Vagina (tissue), 2 donors: ENCODE data around the gene ZFTA. TPM values are rescaled to one million over a fixed set of nuclear protein-coding genes. Genes with fewer than 3 reads are reported as not detected.

ENCODE experiments used
- DNase-seq, 2 donors: peaks; one replicate each; pipeline ENCODE4 v3.0.0-alpha.2; 2017; ENCODE audit errors: extremely low spot score in 2 of 2
- H3K27ac ChIP-seq: fragments of 200-600 bp; sonication (generic); one replicate; pipeline ENCODE4 v1.5.1; 2019
- H3K27me3 ChIP-seq: fragments of 200-600 bp; sonication (generic); one replicate; pipeline ENCODE4 v1.5.1; 2019
- H3K36me3 ChIP-seq, 2 donors: fragments of 200-600 bp; sonication (generic); one replicate each; pipeline ENCODE4 v1.5.1; 2017 to 2019
- H3K4me1 ChIP-seq: fragments of 200-600 bp; sonication (generic); one replicate; pipeline ENCODE4 v1.5.1; 2019
- H3K4me3 ChIP-seq, 2 donors: fragments of 200-600 bp; sonication (generic); 1 replicate in 1 of 2; 2 replicates in 1 of 2; pipeline ENCODE4 v1.5.1; 2016 to 2019
- H3K9me3 ChIP-seq: fragments of 200-600 bp; sonication (generic); one replicate; pipeline ENCODE4 v1.5.1; 2019
- CTCF ChIP-seq, 3 experiments: fragments of 450-650 bp in 2 of 3; fragments of 200-600 bp in 1 of 3; sonication (generic) in 1 of 3; IDR thresholded peaks; one replicate each; pipeline ENCODE4 v1.5.1; 2017 to 2019; ENCODE audit warnings: antibody characterized with exemption in 3 of 3, mild to moderate bottlenecking in 2 of 3, moderate library complexity in 2 of 3
- POLR2A ChIP-seq, 2 donors: fragments of 450-650 bp; IDR thresholded peaks; one replicate each; pipeline ENCODE4 v1.6.1; 2017; ENCODE audit warnings: antibody characterized with exemption in 2 of 2, mild to moderate bottlenecking in 2 of 2, moderate library complexity in 2 of 2
- POLR2AphosphoS5 ChIP-seq, 2 donors: sonication (generic); formaldehyde crosslinking; IDR thresholded peaks; one replicate each; pipeline ENCODE4 v1.9.0; 2017; ENCODE audit warnings: antibody characterized with exemption in 2 of 2, mild to moderate bottlenecking in 2 of 2, low read depth in 1 of 2; ENCODE audit not compliant: insufficient read depth in 1 of 2
- intact Hi-C: fragments of 100-400 bp; cut with DNase I; formaldehyde crosslinking; loops from one replicate; pipeline ENCODE4 v1.15.1; 2023
- total RNA-seq: library from RNA; depleted of rRNA; stranded (reverse); fragments of >200 nt; gene quantifications from one replicate; pipeline ENCODE4 v1.2.3, GENCODE V29; 2016

The ZFTA gene
- total RNA-seq, 1 donor from 2014 or later, result 13.0 TPM

GRCh38 chr11:63791495-63792167, 23.1 kb upstream of the ZFTA start:
- TF ChIP-seq CTCF (IDR thresholded peaks at IDR 0.05), result no peak
- TF ChIP-seq POLR2A (IDR thresholded peaks at IDR 0.05), result no peak
- no peak for TF ChIP-seq POLR2AphosphoS5 (IDR thresholded peaks at IDR 0.05; ENCODE audit: insufficient read depth in 1 of 2, low read depth in 1 of 2)
- Histone ChIP-seq H3K27ac (no peak overlapping the region), H3K36me3 (no peaks in the 10 kb centered on the region), H3K27me3 (no peaks in the 10 kb centered on the region), H3K4me1 (no peaks in the 10 kb centered on the region), H3K4me3 (no peak overlapping the region), H3K9me3 (peaks cover 7% of the 10 kb centered on the region)
- intact Hi-C loops, result no loop called here
- no peak for DNase-seq

GRCh38 chr11:63785823-63786222, 17.2 kb upstream of the ZFTA start:
- Histone ChIP-seq H3K4me3 (no peak overlapping the region), H3K27ac (no peak overlapping the region), H3K36me3 (no peaks in the 10 kb centered on the region), H3K4me1 (no peaks in the 10 kb centered on the region), H3K9me3 (no peaks in the 10 kb centered on the region), H3K27me3 (no peaks in the 10 kb centered on the region)
- intact Hi-C loops, result no loop called here
- no peak for DNase-seq
- TF ChIP-seq POLR2AphosphoS5 (IDR thresholded peaks at IDR 0.05; ENCODE audit: insufficient read depth in 1 of 2, low read depth in 1 of 2) (no peak), POLR2A (IDR thresholded peaks at IDR 0.05) (no peak), CTCF (IDR thresholded peaks at IDR 0.05) (no peak)

- no peak overlapping the region for H3K27ac ChIP-seq
- intact Hi-C loops, result no loop called here
- TF ChIP-seq POLR2A (IDR thresholded peaks at IDR 0.05) (no peak), POLR2AphosphoS5 (IDR thresholded peaks at IDR 0.05; ENCODE audit: insufficient read depth in 1 of 2, low read depth in 1 of 2) (no peak), CTCF (IDR thresholded peaks at IDR 0.05) (no peak)
- no peak for DNase-seq
- H3K9me3 ChIP-seq, result no peaks in the 10 kb centered on the region
- no peaks in the 10 kb centered on the region for H3K4me1 ChIP-seq
- no peak overlapping the region for H3K4me3 ChIP-seq
- H3K27me3 ChIP-seq, result no peaks in the 10 kb centered on the region
- H3K36me3 ChIP-seq, result no peaks in the 10 kb centered on the region
Measured at GRCh38 chr11:63783925-63784592, 15.5 kb upstream of the ZFTA start.

GRCh38 chr11:63782749-63783148, 14.2 kb upstream of the ZFTA start:
- intact Hi-C loops, result no loop called here
- H3K27ac ChIP-seq, result no peak overlapping the region
- no peak for DNase-seq
- no peak overlapping the region for H3K4me3 ChIP-seq
- TF ChIP-seq POLR2AphosphoS5 (IDR thresholded peaks at IDR 0.05; ENCODE audit: insufficient read depth in 1 of 2, low read depth in 1 of 2), result no peak
- no peak for TF ChIP-seq CTCF (IDR thresholded peaks at IDR 0.05)
- TF ChIP-seq POLR2A (IDR thresholded peaks at IDR 0.05), result no peak
- H3K36me3 ChIP-seq, result no peaks in the 10 kb centered on the region
- no peaks in the 10 kb centered on the region for H3K27me3 ChIP-seq
- H3K4me1 ChIP-seq, result no peaks in the 10 kb centered on the region
- H3K9me3 ChIP-seq, result no peaks in the 10 kb centered on the region

GRCh38 chr11:63779039-63779438, 10.5 kb upstream of the ZFTA start:
- Histone ChIP-seq H3K4me3 (no peak overlapping the region), H3K27me3 (no peaks in the 10 kb centered on the region), H3K27ac (no peak overlapping the region), H3K4me1 (no peaks in the 10 kb centered on the region), H3K36me3 (no peaks in the 10 kb centered on the region), H3K9me3 (no peaks in the 10 kb centered on the region)
- intact Hi-C loops, result no loop called here
- DNase-seq, result no peak
- TF ChIP-seq POLR2AphosphoS5 (IDR thresholded peaks at IDR 0.05; ENCODE audit: insufficient read depth in 1 of 2, low read depth in 1 of 2), result no peak
- TF ChIP-seq POLR2A (IDR thresholded peaks at IDR 0.05), result no peak
- TF ChIP-seq CTCF (IDR thresholded peaks at IDR 0.05), result no peak
